ENCODE results near the gene SNAPC3.
"Not testable (repeated sequence)": the region's sequence is repeated elsewhere in the genome, so short reads cannot be mapped to it uniquely, and the experiment has no call there.

Gene SNAPC3

GRCh38 chr9:15430920-15431844, 8.5 kb downstream of the SNAPC3 start:
- in situ Hi-C loops (cut with HindIII; ENCODE audit: low sequenced_read_pairs), result no loop called here
- no peak for TF ChIP-seq CTCF (IDR thresholded peaks at IDR 0.05; ENCODE audit: low read depth, low read length, missing control alignments)
- no peak overlapping the region for H3K4me3 ChIP-seq (ENCODE audit: low read depth, low read length)
- DNase-seq (ENCODE audit: low read depth), result no peak

- DNase-seq (ENCODE audit: low read depth), result no peak
- no peak overlapping the region for H3K4me3 ChIP-seq (ENCODE audit: low read depth, low read length)
- no peak for TF ChIP-seq CTCF (IDR thresholded peaks at IDR 0.05; ENCODE audit: low read depth, low read length, missing control alignments)
- in situ Hi-C loops (cut with HindIII; ENCODE audit: low sequenced_read_pairs), result no loop called here
These were observed 10.5 kb downstream of the SNAPC3 start for GRCh38 chr9:15433191-15433590.

- no peak for DNase-seq (ENCODE audit: low read depth)
These were observed 11.0 kb downstream of the SNAPC3 start for GRCh38 chr9:15433661-15434060.

GRCh38 chr9:15438891-15439290, 16.2 kb downstream of the SNAPC3 start:
- TF ChIP-seq CTCF (IDR thresholded peaks at IDR 0.05; ENCODE audit: low read depth, low read length, missing control alignments), result no peak
- no peak overlapping the region for H3K4me3 ChIP-seq (ENCODE audit: low read depth, low read length)
- no peak for DNase-seq (ENCODE audit: low read depth)
- in situ Hi-C loops (cut with HindIII; ENCODE audit: low sequenced_read_pairs), result no loop called here

More at GRCh38 chr9:15433661-15434060, 11.0 kb downstream of the SNAPC3 start:
- H3K4me3 ChIP-seq (ENCODE audit: low read depth, low read length), result no peak overlapping the region
- no peak for TF ChIP-seq CTCF (IDR thresholded peaks at IDR 0.05; ENCODE audit: low read depth, low read length, missing control alignments)
- in situ Hi-C loops (cut with HindIII; ENCODE audit: low sequenced_read_pairs), result no loop called here

- DNase-seq (ENCODE audit: low read depth); in situ Hi-C loops (cut with HindIII; ENCODE audit: low sequenced_read_pairs); H3K4me3 ChIP-seq (ENCODE audit: low read depth, low read length): not testable (repeated sequence)
These were observed 19.2 kb downstream of the SNAPC3 start for GRCh38 chr9:15441841-15442240.

GRCh38 chr9:15442264-15442663, 19.6 kb downstream of the SNAPC3 start:
- H3K4me3 ChIP-seq (ENCODE audit: low read depth, low read length); in situ Hi-C loops (cut with HindIII; ENCODE audit: low sequenced_read_pairs); DNase-seq (ENCODE audit: low read depth): not testable (repeated sequence)

GRCh38 chr9:15444141-15444540, 21.5 kb downstream of the SNAPC3 start:
- no peak for TF ChIP-seq CTCF (IDR thresholded peaks at IDR 0.05; ENCODE audit: low read depth, low read length, missing control alignments)
- no peak for DNase-seq (ENCODE audit: low read depth)
- in situ Hi-C loops (cut with HindIII; ENCODE audit: low sequenced_read_pairs), result no loop called here
- H3K4me3 ChIP-seq (ENCODE audit: low read depth, low read length), result no peak overlapping the region

Measured in astrocyte of the cerebellum (primary cell).